AG04450 (cell line): ENCODE data around the gene GNA15. TPM values are rescaled to one million over a fixed set of nuclear protein-coding genes. Genes with fewer than 3 reads are reported as not detected.

Experiments used
- CTCF ChIA-PET: fragments of 300-600, 350-600 bp; formaldehyde crosslinking; extraction: SDS; loops from one replicate; lab custom pipeline; 2022; ENCODE audit warnings: antibody characterized with exemption, inconsistent platforms; lab: Charles Lee
- POLR2A ChIA-PET: fragments of 350-600 bp; formaldehyde crosslinking; extraction: SDS; loops from one replicate; lab custom pipeline; 2021; ENCODE audit warnings: antibody characterized with exemption, inconsistent platforms; lab: Yijun Ruan, JAX
- DNase-seq: peaks from one replicate; pipeline ENCODE4 v3.0.0-alpha.2; 2011; ENCODE audit warnings: low read depth, low spot score
- H3K27ac ChIP-seq: one replicate; pipeline ENCODE4 v1.5.1; 2012; ENCODE audit warnings: low read depth, low read length, control low read depth
- H3K27me3 ChIP-seq: one replicate; pipeline ENCODE4 v1.6.0; 2012; ENCODE audit warnings: low read length; ENCODE audit not compliant: control insufficient read depth, insufficient read depth
- H3K4me3 ChIP-seq: 2 replicates; pipeline ENCODE4 v1.5.1; 2011; ENCODE audit warnings: mild to moderate bottlenecking, low read depth, low read length, control low read depth
- H3K9me3 ChIP-seq: 2 replicates; pipeline ENCODE4 v1.5.1; 2012; ENCODE audit warnings: low read length; ENCODE audit not compliant: control insufficient read depth, insufficient read depth
- polyA plus RNA-seq: library from polyadenylated mRNA; depleted of rRNA; stranded (reverse); fragments of >200 nt; gene quantifications from 2 replicates; pipeline ENCODE4 v1.2.3, GENCODE V29; 2011
- TF ChIP-seq, protein P1 (sequence below): IDR thresholded peaks from 2 replicates; pipeline ENCODE4 v1.5.1; 2011; ENCODE audit warnings: low read depth, low read length, control low read depth, inconsistent platforms

GNA15 gene
- polyA plus RNA-seq, 1 experiment = not detected

DNA sequence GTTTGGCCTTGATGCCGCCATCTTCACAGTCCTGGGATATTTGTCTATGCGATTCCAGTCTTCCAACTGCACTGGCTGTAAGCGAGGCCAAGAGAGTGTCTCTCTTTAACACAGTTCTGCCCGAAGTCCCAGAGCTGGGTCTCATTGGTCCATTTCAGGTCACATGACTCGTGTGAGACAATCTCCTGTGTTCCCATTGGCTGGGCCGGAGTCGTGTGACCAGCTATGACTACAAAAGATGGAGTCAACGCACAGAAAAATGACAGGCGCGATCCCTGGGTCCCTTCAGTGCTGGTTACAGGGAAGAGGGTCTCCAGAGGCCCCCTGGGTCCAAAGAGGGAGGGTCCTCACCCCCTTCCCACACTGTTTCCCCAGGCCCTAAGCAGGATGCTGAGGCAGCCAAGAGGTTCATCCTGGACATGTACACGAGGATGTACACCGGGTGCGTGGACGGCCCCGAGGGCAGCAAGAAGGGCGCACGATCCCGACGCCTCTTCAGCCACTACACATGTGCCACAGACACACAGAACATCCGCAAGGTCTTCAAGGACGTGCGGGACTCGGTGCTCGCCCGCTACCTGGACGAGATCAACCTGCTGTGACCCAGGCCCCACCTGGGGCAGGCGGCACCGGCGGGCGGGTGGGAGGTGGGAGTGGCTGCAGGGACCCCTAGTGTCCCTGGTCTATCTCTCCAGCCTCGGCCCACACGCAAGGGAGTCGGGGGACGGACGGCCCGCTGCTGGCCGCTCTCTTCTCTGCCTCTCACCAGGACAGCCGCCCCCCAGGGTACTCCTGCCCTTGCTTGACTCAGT, 26.8 kb downstream of the GNA15 start:
- Histone ChIP-seq H3K27ac (no peak overlapping the region), H3K9me3 (peaks cover under 1% of the 10 kb centered on the region), H3K27me3 (no peaks in the 10 kb centered on the region), H3K4me3 (no peak overlapping the region)
- CTCF ChIA-PET = interaction anchor here (0.9 to 3.9 kb wide), 6 partner anchors 33 to 211 kb away, joined by 3 to 30 read pairs (median 15); no protein-coding TSS in a partner anchor
- TF ChIP-seq, protein P1, sequence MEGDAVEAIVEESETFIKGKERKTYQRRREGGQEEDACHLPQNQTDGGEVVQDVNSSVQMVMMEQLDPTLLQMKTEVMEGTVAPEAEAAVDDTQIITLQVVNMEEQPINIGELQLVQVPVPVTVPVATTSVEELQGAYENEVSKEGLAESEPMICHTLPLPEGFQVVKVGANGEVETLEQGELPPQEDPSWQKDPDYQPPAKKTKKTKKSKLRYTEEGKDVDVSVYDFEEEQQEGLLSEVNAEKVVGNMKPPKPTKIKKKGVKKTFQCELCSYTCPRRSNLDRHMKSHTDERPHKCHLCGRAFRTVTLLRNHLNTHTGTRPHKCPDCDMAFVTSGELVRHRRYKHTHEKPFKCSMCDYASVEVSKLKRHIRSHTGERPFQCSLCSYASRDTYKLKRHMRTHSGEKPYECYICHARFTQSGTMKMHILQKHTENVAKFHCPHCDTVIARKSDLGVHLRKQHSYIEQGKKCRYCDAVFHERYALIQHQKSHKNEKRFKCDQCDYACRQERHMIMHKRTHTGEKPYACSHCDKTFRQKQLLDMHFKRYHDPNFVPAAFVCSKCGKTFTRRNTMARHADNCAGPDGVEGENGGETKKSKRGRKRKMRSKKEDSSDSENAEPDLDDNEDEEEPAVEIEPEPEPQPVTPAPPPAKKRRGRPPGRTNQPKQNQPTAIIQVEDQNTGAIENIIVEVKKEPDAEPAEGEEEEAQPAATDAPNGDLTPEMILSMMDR = no peak
- POLR2A ChIA-PET = no interaction called here
- DNase-seq = no peak

DNA sequence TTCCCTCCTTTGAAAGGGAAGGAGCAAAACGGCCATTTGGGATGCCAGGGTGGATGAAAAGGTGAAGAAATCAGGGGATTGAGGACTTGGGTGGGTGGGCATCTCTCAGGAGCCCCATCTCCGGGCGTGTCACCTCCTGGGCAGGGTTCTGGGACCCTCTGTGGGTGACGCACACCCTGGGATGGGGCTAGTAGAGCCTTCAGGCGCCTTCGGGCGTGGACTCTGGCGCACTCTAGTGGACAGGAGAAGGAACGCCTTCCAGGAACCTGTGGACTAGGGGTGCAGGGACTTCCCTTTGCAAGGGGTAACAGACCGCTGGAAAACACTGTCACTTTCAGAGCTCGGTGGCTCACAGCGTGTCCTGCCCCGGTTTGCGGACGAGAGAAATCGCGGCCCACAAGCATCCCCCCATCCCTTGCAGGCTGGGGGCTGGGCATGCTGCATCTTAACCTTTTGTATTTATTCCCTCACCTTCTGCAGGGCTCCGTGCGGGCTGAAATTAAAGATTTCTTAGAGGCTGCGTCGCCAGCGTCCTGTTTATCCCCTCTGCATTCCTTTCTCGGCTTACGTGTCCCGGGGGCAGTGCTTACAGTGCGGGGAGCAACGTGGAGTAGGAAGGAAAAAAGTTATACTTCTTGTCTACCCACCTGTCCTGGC, 27.5 kb downstream of the GNA15 start:
- Histone ChIP-seq H3K4me3 (no peak overlapping the region), H3K27me3 (no peaks in the 10 kb centered on the region), H3K9me3 (no peaks in the 10 kb centered on the region; the same call in none of the 2 replicates), H3K27ac (no peak overlapping the region)
- TF ChIP-seq, protein P1 = peak; percentile 95
- ChIA-PET CTCF (interaction anchor here (0.6 to 1.9 kb wide), 9 partner anchors 20 to 212 kb away, joined by 3 to 27 read pairs (median 4); no protein-coding TSS in a partner anchor), POLR2A (no interaction called here)
- DNase-seq = peak; percentile 30

DNA sequence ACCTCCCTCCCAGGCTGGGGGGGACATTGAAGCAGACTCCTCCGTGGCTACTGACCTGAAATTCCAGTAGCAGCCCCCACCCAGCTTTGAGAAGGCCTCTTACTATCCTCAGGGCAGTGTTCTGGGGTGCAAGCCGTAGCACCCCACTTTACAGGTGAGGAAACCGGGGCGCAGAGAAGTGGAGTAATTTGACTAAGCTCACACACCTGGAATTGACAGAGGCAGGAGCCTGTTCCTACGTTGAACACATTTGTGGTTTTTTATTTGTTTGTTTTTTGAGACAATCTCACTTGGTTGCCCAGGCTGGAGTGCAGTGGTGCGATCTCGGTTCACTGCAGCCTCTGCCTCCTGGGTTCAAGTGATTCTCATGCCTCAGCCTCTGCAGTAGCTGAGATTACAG, 28.1 kb downstream of the GNA15 start:
- no peak overlapping the region for H3K27ac ChIP-seq
- no peaks in the 10 kb centered on the region; the same call in none of the 2 replicates for H3K9me3 ChIP-seq
- H3K4me3 ChIP-seq = no peak overlapping the region
- TF ChIP-seq, protein P1 = no peak
- ChIA-PET POLR2A (no interaction called here), CTCF (interaction anchor here (0.6 to 1.9 kb wide), 9 partner anchors 20 to 213 kb away, joined by 3 to 27 read pairs (median 4); no protein-coding TSS in a partner anchor)
- DNase-seq = no peak
- no peaks in the 10 kb centered on the region for H3K27me3 ChIP-seq

DNA sequence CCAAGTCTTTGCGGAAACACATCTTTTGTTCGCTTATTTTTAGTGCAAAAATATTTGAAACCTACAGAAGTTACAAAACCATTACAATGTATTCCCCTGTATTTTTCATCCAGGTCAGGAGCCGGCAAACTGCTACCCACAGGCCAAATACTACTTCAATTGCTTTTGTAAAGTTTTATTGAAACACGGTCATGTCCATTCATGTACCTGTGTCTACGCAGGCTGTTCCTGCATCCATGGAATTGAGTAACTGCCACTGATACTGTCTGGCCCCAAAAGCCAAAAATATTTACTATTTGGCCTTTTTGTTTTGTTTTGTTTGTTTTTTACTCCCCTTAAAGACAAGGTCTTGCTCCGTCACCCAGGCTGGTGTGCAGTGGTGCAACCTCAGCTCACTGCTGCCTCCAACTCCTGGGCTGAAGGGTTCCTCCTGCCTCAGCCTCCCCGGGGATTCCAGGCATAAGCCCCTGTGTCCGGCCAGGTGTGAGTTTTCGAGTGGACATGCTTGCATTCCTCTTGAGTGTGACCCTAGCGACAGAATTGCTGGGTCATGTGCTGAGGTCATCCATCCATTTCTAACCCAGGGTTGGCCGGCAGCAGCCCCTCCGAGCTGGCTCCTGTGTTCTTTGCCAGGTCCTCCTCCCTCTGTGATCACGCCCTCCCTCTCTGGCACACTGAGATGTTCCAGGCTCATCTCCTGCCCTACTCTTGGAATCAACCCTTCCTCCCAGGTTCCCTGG, 31.9 kb downstream of the GNA15 start:
- peaks cover 4% of the 10 kb centered on the region for H3K27me3 ChIP-seq
- no peak overlapping the region for H3K27ac ChIP-seq
- CTCF ChIA-PET = no interaction called here
- no peak overlapping the region for H3K4me3 ChIP-seq
- H3K9me3 ChIP-seq = no peaks in the 10 kb centered on the region; the same call in 1 of the 2 replicates
- TF ChIP-seq, protein P1 = no peak
- POLR2A ChIA-PET = no interaction called here
- DNase-seq = no peak
